Measurements from ENCODE around the gene TMC3.

The TMC3 gene

GRCh38 chr15:81339851-81340250 is 34.2 kb downstream of the TMC3 start:
- DNase-seq (ENCODE audit: extremely low read depth, low read depth): no peak
- H3K4me3 ChIP-seq (replicated peaks; ENCODE audit: low read depth, low read length): no peak overlapping the region
- no peak for TF ChIP-seq CTCF (IDR thresholded peaks at IDR 0.05; ENCODE audit: low read depth, low read length, missing control alignments)

DNA sequence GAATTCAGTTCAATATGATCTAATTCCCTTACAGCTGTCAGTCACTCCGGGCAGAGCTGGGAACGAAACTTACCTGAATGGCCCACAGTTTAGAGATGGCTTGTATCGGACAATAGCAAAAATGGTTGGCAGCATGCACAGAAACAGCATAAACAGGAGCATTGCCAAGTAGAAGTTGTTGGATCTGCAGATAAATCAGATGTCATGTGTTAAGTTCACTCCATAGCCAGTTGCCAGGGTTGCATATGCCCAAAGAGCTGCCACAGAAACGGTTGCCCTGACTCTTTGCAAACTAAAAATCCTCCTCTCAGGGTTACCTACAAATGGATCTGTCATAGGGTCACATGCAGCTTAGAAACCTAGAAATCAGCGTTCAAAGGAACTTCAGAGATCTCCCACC is 34.7 kb downstream of the TMC3 start:
- no peak for TF ChIP-seq CTCF (IDR thresholded peaks at IDR 0.05; ENCODE audit: low read depth, low read length, missing control alignments)

GRCh38 chr15:81338170-81339007 is 35.6 kb downstream of the TMC3 start:
- DNase-seq (ENCODE audit: extremely low read depth, low read depth): peak; percentile 16
- TF ChIP-seq CTCF (IDR thresholded peaks at IDR 0.05; ENCODE audit: low read depth, low read length, missing control alignments): no peak
- no peak overlapping the region for H3K4me3 ChIP-seq (replicated peaks; ENCODE audit: low read depth, low read length)

More for the DNA sequence above, 34.7 kb downstream of the TMC3 start:
- DNase-seq (ENCODE audit: extremely low read depth, low read depth): no peak
- no peak overlapping the region for H3K4me3 ChIP-seq (replicated peaks; ENCODE audit: low read depth, low read length)

- H3K4me3 ChIP-seq (replicated peaks; ENCODE audit: low read depth, low read length): no peak overlapping the region
- no peak for DNase-seq (ENCODE audit: extremely low read depth, low read depth)
- no peak for TF ChIP-seq CTCF (IDR thresholded peaks at IDR 0.05; ENCODE audit: low read depth, low read length, missing control alignments)
These were observed 36.3 kb downstream of the TMC3 start for GRCh38 chr15:81337713-81338157.

- no peak for DNase-seq (ENCODE audit: extremely low read depth, low read depth)
- H3K4me3 ChIP-seq (replicated peaks; ENCODE audit: low read depth, low read length): no peak overlapping the region
- no peak for TF ChIP-seq CTCF (IDR thresholded peaks at IDR 0.05; ENCODE audit: low read depth, low read length, missing control alignments)
These were observed 36.8 kb downstream of the TMC3 start for GRCh38 chr15:81337241-81337640.

GRCh38 chr15:81336568-81336967 is 37.4 kb downstream of the TMC3 start:
- DNase-seq (ENCODE audit: extremely low read depth, low read depth): no peak
- peak; percentile 40 for TF ChIP-seq CTCF (IDR thresholded peaks at IDR 0.05; ENCODE audit: low read depth, low read length, missing control alignments)

More at GRCh38 chr15:81336568-81336967, 37.4 kb downstream of the TMC3 start:
- H3K4me3 ChIP-seq (replicated peaks; ENCODE audit: low read depth, low read length): no peak overlapping the region
